ENCODE data around the gene TES.

Gene TES

DNA sequence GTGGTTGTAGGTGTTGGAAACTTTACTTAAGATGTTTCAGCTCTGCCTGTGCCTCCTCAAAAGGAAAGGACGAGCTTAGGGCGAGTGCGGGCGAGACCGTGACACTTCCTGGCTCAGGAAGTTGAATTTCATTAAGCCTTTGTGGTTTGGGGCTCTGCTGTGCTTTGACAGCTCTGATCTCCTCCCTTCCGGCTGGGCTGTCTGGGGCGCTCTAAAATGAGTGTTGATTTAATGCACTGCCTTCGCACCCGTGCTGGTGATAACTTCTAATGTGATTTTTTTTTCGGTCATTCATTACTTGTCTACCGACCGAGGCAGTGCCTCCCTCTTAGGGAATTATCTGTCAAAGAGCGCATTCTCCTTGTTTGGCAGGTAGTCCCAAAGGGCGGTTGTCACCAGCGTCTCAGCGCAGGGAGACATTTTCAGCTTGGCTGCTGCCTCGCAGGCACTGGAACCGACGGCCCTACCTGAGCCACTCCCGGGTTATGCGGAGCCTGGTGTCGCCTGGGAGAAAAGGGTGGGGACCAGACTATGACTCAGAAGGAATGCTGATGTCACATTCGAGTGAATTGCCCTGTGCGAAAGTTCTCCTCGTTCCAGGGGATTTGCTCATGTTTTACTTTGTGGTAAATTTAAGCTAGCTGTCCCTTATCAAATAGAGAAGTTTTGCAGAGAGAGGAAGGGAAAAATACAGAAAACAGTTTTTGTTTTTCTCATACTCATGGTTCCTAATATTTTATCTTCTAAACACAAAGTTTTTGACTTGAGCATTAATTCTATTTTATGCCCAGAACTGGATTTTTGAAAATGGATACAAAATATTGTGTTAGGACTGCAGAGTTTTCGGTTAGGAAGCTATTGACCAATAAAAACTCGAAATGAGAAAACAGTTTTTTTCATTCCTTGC lies 920 bp downstream of the TES start:
- Histone ChIP-seq H3K27ac (ENCODE audit: low read depth, low read length) (peak overlapping the region; percentile 32; the same call in 1 of the 2 replicates), H3K27me3 (ENCODE audit: control insufficient read depth, insufficient read depth, low read length) (no peaks in the 10 kb centered on the region; the same call in 1 of the 2 replicates), H3K4me1 (ENCODE audit: control insufficient read depth, insufficient read depth, low read length) (peaks cover 6% of the 10 kb centered on the region; the same call in 1 of the 2 replicates), H3K9ac (ENCODE audit: low read length) (peak overlapping the region; percentile 88), H3K4me3 (ENCODE audit: low read depth, low read length) (peak overlapping the region; percentile 96), H3K9me3 (ENCODE audit: control insufficient read depth, insufficient read depth, low read depth, low read length) (no peaks in the 10 kb centered on the region), H3K36me3 (ENCODE audit: control insufficient read depth, insufficient read depth, low read length) (no peaks in the 10 kb centered on the region)

DNA sequence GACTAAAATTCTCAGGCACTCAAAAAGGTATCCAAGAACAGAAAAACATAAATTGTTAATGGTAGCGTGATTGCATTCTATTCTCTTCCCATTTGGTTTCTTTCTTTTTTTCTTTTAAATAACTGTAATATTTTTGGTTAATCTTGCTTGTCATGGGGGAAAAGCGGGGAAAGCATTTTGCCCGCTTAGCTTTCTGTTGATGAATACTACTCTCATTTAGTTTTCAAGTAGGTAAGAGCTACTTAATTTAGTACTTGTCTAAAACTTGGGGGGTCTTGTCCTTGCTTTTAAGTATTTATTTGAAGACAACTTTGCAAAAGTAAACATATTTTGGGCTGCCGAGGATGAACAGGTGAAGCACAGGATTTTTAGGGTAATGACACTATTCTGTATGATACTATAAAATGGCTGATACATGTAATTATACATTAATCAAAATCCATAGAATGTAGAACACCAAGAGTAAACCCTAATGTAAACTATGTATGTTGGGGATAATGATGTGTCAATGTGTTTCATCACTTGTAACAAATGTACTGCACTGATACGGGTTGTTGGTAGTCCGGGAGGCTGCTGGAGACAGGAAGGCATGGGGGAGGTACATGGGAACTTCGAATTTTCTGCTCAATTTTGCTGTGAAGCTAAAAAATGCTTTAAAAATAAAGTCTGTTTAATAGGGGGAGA lies 1.7 kb downstream of the TES start:
- Histone ChIP-seq H3K27me3 (ENCODE audit: control insufficient read depth, insufficient read depth, low read length) (no peaks in the 10 kb centered on the region; the same call in 1 of the 2 replicates), H3K4me3 (ENCODE audit: low read depth, low read length) (peak overlapping the region; percentile 96), H3K9ac (ENCODE audit: low read length) (peak overlapping the region; percentile 88), H3K4me1 (ENCODE audit: control insufficient read depth, insufficient read depth, low read length) (peaks cover 6% of the 10 kb centered on the region; the same call in 1 of the 2 replicates), H3K9me3 (ENCODE audit: control insufficient read depth, insufficient read depth, low read depth, low read length) (no peaks in the 10 kb centered on the region), H3K36me3 (ENCODE audit: control insufficient read depth, insufficient read depth, low read length) (no peaks in the 10 kb centered on the region), H3K27ac (ENCODE audit: low read depth, low read length) (peak overlapping the region; percentile 32; the same call in 1 of the 2 replicates)

DNA sequence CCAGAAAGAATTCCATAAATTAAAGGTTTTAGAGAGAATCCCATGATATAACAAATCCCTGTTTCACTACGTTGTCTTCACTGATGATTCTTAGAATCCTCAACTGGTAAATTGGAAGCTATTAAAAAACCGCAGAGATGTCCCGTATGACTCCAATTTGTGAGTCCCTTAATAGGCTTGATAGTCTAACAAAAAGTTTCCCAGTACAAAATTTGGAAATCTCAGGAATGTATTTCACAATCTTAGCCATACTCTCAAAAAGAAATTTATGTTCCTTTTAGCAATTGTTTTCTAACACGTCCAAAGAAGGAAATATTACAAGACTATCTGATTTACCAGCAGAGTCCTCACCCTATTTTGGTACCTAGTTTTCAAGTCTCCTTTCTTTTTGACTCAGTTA lies 2.5 kb downstream of the TES start:
- Histone ChIP-seq H3K4me3 (ENCODE audit: low read depth, low read length) (peak overlapping the region; percentile 96; the same call in 1 of the 2 replicates), H3K4me1 (ENCODE audit: control insufficient read depth, insufficient read depth, low read length) (peaks cover 6% of the 10 kb centered on the region; the same call in 1 of the 2 replicates), H3K27ac (ENCODE audit: low read depth, low read length) (no peak overlapping the region), H3K9ac (ENCODE audit: low read length) (no peak overlapping the region), H3K27me3 (ENCODE audit: control insufficient read depth, insufficient read depth, low read length) (no peaks in the 10 kb centered on the region; the same call in 1 of the 2 replicates), H3K9me3 (ENCODE audit: control insufficient read depth, insufficient read depth, low read depth, low read length) (no peaks in the 10 kb centered on the region), H3K36me3 (ENCODE audit: control insufficient read depth, insufficient read depth, low read length) (no peaks in the 10 kb centered on the region)

DNA sequence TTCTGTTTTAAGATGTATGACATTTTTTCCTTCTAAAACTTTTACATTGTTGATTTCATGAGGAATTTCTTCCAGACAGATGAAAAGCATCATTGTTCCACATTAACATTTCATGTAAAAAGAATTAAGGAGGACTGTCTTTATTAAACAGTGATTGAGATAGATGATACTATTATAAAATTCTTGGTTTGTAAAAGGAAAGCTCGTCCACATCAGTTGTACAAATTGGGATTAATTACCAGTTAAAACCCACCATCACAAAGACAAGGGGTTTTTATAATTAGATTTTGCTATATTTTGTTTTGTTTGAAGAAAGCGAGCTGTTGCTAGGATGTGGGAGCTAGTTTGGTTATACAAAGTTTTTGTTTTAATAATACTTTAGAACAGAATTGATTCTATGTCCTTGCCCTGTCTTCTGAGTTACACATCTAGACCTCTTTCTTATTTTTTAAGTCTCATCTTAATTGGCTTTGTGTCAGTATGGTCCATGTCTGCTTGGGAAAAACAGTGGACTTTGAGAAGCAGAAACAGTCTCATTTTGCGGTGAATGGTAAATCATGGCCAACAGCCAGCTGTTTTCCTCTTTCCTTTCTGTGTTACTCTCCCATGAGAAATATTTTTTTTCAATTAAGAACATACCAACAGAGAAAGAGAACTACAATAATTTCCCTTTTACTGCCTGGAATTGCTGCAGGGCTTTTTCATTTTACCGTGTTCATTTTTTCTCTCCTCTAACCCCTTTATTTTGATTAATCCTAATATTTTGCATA lies 3.2 kb downstream of the TES start:
- H3K9ac ChIP-seq (ENCODE audit: low read length) = no peak overlapping the region
- no peaks in the 10 kb centered on the region for H3K9me3 ChIP-seq (ENCODE audit: control insufficient read depth, insufficient read depth, low read depth, low read length)
- H3K4me1 ChIP-seq (ENCODE audit: control insufficient read depth, insufficient read depth, low read length) = peaks cover 6% of the 10 kb centered on the region; the same call in 1 of the 2 replicates
- H3K36me3 ChIP-seq (ENCODE audit: control insufficient read depth, insufficient read depth, low read length) = no peaks in the 10 kb centered on the region
- no peak overlapping the region for H3K4me3 ChIP-seq (ENCODE audit: low read depth, low read length)
- H3K27me3 ChIP-seq (ENCODE audit: control insufficient read depth, insufficient read depth, low read length) = no peaks in the 10 kb centered on the region; the same call in 1 of the 2 replicates
- H3K27ac ChIP-seq (ENCODE audit: low read depth, low read length) = no peak overlapping the region

DNA sequence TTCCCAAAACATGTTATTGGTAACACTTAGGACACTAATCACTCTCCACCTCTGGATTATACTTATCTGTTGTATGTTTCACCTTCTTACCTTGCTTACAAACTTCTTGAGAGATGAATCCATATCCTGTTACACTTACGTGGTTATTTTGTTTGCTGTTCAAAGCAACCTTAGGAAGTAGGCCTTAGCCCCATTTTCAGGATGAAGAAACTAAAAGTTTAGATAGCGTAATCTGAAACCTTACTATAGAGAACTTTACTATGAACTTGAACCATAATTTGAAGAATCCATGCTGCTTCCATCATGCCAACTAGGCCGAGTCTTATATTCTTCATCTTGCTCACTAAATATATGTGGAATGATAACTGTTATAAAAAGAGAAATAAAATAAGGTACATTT lies 4.6 kb downstream of the TES start:
- Histone ChIP-seq H3K27me3 (ENCODE audit: control insufficient read depth, insufficient read depth, low read length) (no peaks in the 10 kb centered on the region), H3K4me1 (ENCODE audit: control insufficient read depth, insufficient read depth, low read length) (peaks cover 6% of the 10 kb centered on the region; the same call in 1 of the 2 replicates), H3K36me3 (ENCODE audit: control insufficient read depth, insufficient read depth, low read length) (no peaks in the 10 kb centered on the region), H3K9me3 (ENCODE audit: control insufficient read depth, insufficient read depth, low read depth, low read length) (no peaks in the 10 kb centered on the region), H3K4me3 (ENCODE audit: low read depth, low read length) (no peak overlapping the region), H3K27ac (ENCODE audit: low read depth, low read length) (no peak overlapping the region), H3K9ac (ENCODE audit: low read length) (no peak overlapping the region)

DNA sequence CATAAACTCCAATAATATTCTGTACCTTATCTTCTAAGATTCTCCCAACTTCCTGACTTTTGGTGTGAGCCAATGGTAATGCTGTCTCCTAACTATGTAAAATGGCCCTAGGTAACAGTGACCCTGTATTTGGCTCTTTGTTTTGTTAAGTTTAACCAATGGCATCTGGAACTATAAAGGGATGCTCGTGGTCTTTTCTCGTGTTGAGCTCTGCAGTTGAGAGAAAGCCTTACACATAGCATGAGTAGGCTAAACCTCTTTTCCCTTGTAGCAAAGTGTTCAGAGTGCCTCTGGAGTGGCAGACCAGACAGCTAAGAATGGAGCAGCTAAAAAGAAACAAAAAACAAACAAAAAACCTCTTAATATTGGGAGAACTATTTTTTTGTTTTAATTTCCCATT lies 5.2 kb downstream of the TES start:
- Histone ChIP-seq H3K27me3 (ENCODE audit: control insufficient read depth, insufficient read depth, low read length) (no peaks in the 10 kb centered on the region), H3K36me3 (ENCODE audit: control insufficient read depth, insufficient read depth, low read length) (no peaks in the 10 kb centered on the region), H3K4me3 (ENCODE audit: low read depth, low read length) (no peak overlapping the region), H3K9me3 (ENCODE audit: control insufficient read depth, insufficient read depth, low read depth, low read length) (no peaks in the 10 kb centered on the region), H3K9ac (ENCODE audit: low read length) (no peak overlapping the region), H3K27ac (ENCODE audit: low read depth, low read length) (no peak overlapping the region; the same call in 1 of the 2 replicates), H3K4me1 (ENCODE audit: control insufficient read depth, insufficient read depth, low read length) (0 out of 2 replicates have a peak, but pooled peaks cover 6% of the 10 kb centered on the region)

DNA sequence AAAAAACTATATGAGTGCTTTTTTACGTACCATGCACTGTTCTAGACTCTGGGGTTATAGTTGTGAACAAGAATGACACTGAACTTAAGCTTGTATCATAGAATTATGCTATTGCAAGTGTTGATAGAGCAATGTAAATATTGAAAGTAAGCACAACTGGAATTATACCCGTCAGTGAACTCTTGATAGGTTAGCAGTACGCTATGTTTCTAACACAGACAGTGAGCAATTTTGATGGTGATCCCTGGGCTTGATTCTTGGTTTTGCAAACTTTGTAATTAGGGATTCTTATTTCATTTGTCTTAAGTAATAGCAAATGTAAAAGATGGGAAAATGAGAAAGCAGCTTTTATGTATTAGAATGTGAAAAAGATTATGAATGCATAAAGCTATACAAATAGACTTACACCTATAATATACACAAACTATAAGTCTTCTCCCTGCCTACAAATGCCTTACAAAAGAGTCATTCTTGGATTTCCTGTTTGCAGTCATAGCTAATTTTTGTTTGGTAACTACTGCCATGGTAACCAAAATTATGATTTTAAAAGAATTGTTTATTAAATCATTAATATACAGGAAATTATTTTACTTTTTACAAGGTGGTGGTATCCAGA lies 6.7 kb downstream of the TES start:
- Histone ChIP-seq H3K4me3 (ENCODE audit: low read depth, low read length) (no peak overlapping the region), H3K9me3 (ENCODE audit: control insufficient read depth, insufficient read depth, low read depth, low read length) (no peaks in the 10 kb centered on the region), H3K4me1 (ENCODE audit: control insufficient read depth, insufficient read depth, low read length) (peaks cover 8% of the 10 kb centered on the region), H3K27me3 (ENCODE audit: control insufficient read depth, insufficient read depth, low read length) (no peaks in the 10 kb centered on the region), H3K36me3 (ENCODE audit: control insufficient read depth, insufficient read depth, low read length) (no peaks in the 10 kb centered on the region), H3K27ac (ENCODE audit: low read depth, low read length) (no peak overlapping the region), H3K9ac (ENCODE audit: low read length) (no peak overlapping the region)

DNA sequence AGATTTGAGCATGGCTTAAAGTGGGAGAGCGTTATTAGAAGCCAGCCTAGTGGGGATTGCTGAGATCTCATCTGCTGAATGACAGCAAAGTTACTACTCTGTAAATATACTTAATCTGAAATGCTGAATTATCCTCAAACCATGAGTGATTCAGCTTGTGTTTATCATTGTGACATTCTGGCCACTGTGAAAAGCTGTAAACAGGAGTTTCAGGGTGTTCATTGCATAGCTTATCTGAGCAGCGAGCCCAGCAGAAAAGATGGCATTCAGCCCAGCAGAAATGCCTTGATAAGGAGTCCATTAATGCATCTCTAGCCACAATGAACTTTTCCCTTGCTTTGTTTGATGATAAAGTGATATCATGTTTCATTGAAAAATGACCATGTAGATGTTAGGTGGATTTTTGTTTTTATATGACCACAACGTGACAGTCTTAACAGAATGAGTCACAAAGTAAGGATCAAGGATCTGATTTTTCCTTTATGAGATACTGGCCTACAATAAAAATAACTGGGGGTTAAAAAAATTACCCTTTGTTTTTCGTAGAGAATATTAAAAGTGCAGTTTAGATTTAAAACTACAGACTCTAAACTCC lies 7.8 kb downstream of the TES start:
- H3K9ac ChIP-seq (ENCODE audit: low read length) = no peak overlapping the region
- H3K27ac ChIP-seq (ENCODE audit: low read depth, low read length) = no peak overlapping the region
- no peaks in the 10 kb centered on the region for H3K36me3 ChIP-seq (ENCODE audit: control insufficient read depth, insufficient read depth, low read length)
- no peaks in the 10 kb centered on the region for H3K9me3 ChIP-seq (ENCODE audit: control insufficient read depth, insufficient read depth, low read depth, low read length)
- H3K4me3 ChIP-seq (ENCODE audit: low read depth, low read length) = no peak overlapping the region
- H3K27me3 ChIP-seq (ENCODE audit: control insufficient read depth, insufficient read depth, low read length) = no peaks in the 10 kb centered on the region
- H3K4me1 ChIP-seq (ENCODE audit: control insufficient read depth, insufficient read depth, low read length) = peaks cover 7% of the 10 kb centered on the region

DNA sequence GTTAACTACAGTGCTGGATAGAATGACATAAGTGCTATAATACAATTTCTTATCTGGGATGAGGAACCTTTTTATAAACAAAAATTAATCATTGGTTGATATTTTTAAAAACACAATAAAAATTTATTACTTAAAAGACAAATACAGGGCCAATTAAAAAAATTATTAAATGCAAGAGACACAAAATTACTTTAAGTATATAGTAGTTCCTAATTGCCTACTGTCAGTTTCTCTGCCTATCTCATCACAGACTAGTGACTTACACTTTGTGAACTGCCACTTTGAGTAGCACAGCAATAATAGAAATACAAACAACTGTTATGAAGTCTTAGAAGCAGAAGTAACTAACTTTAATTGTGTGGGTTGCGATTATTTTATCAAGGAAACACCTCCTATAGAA lies 8.4 kb downstream of the TES start:
- Histone ChIP-seq H3K4me3 (ENCODE audit: low read depth, low read length) (no peak overlapping the region), H3K27me3 (ENCODE audit: control insufficient read depth, insufficient read depth, low read length) (no peaks in the 10 kb centered on the region), H3K27ac (ENCODE audit: low read depth, low read length) (no peak overlapping the region), H3K36me3 (ENCODE audit: control insufficient read depth, insufficient read depth, low read length) (no peaks in the 10 kb centered on the region), H3K9ac (ENCODE audit: low read length) (no peak overlapping the region), H3K4me1 (ENCODE audit: control insufficient read depth, insufficient read depth, low read length) (peaks cover 8% of the 10 kb centered on the region), H3K9me3 (ENCODE audit: control insufficient read depth, insufficient read depth, low read depth, low read length) (no peaks in the 10 kb centered on the region)

DNA sequence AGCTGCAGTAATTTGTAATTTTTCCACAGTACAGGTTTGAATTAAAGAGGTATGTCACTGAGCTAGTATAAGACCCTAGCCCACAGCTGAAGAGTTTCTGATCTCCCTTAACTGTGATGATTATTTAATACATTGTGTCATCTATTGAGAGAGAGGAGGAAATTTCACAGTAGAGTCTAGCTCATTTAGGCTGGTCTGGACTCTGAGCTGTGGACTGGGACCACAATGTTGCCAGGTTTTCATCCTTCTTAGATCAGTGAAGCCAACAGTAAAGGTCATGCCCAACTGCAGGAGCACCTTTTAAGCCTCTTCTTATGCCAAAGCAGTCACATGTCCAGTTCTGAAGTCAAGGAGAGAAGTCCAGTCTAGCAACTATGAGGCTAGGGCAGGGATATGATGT lies 8.9 kb downstream of the TES start:
- Histone ChIP-seq H3K36me3 (ENCODE audit: control insufficient read depth, insufficient read depth, low read length) (no peaks in the 10 kb centered on the region), H3K4me3 (ENCODE audit: low read depth, low read length) (no peak overlapping the region), H3K4me1 (ENCODE audit: control insufficient read depth, insufficient read depth, low read length) (peaks cover 14% of the 10 kb centered on the region), H3K27me3 (ENCODE audit: control insufficient read depth, insufficient read depth, low read length) (no peaks in the 10 kb centered on the region), H3K9me3 (ENCODE audit: control insufficient read depth, insufficient read depth, low read depth, low read length) (no peaks in the 10 kb centered on the region), H3K27ac (ENCODE audit: low read depth, low read length) (no peak overlapping the region), H3K9ac (ENCODE audit: low read length) (no peak overlapping the region)
